Thyroid gland (tissue), 4 donors: Measurements from ENCODE around the gene BORA.

Experiments
- CTCF ChIP-seq, 6 experiments: fragments of 200-600 bp in 3 of 6; fragments of 450-650 bp in 3 of 6; sonication (generic) in 3 of 6; IDR thresholded peaks; one replicate each; pipeline ENCODE4 v1.5.1; 2016 to 2019; ENCODE audit warnings: antibody characterized with exemption in 6 of 6, mild to moderate bottlenecking in 2 of 6, inconsistent platforms in 1 of 6, moderate library complexity in 1 of 6
- POLR2A ChIP-seq, 2 donors: fragments of 450-650 bp; IDR thresholded peaks; one replicate each; pipeline ENCODE4 v1.6.1; 2017; ENCODE audit warnings: antibody characterized with exemption in 2 of 2, mild to moderate bottlenecking in 2 of 2, moderate library complexity in 1 of 2

- TF ChIP-seq CTCF (IDR thresholded peaks at IDR 0.05) (no peak), POLR2A (IDR thresholded peaks at IDR 0.05) (no peak)
Measured at GRCh38 chr13:72698164-72698563, 29.6 kb upstream of the BORA start.
